ENCODE measurements around the gene EPHA2. TPM values are rescaled to one million over a fixed set of nuclear protein-coding genes. Genes with fewer than 3 reads are reported as not detected.

The EPHA2 gene
- total RNA-seq, 1 donor from 2014 or later: 25.0 TPM

- no peaks in the 10 kb centered on the region for H3K36me3 Mint-ChIP-seq (ENCODE audit: low read depth)
- H3K27ac Mint-ChIP-seq (ENCODE audit: unreplicated experiment): no peak overlapping the region
- peak; percentile 96 for TF ChIP-seq CTCF (conservative IDR thresholded peaks at IDR 0.05)
- H3K27me3 Mint-ChIP-seq (ENCODE audit: low read depth): peaks cover 8% of the 10 kb centered on the region
- H3K9me3 Mint-ChIP-seq: no peaks in the 10 kb centered on the region
- H3K4me3 Mint-ChIP-seq: peak overlapping the region; percentile 71
- peak; percentile 86 for DNase-seq (ENCODE audit: low read depth, low spot score)
- H3K4me1 Mint-ChIP-seq: peaks cover 18% of the 10 kb centered on the region
Measured at GRCh38 chr1:16078925-16079656, 76.8 kb downstream of the EPHA2 start.

- H3K9me3 Mint-ChIP-seq: no peaks in the 10 kb centered on the region
- H3K36me3 Mint-ChIP-seq (ENCODE audit: low read depth): no peaks in the 10 kb centered on the region
- TF ChIP-seq CTCF (conservative IDR thresholded peaks at IDR 0.05): no peak
- H3K4me3 Mint-ChIP-seq: peak overlapping the region; percentile 31
- no peak overlapping the region for H3K27ac Mint-ChIP-seq (ENCODE audit: unreplicated experiment)
- no peak for DNase-seq (ENCODE audit: low read depth, low spot score)
- H3K4me1 Mint-ChIP-seq: peaks cover 23% of the 10 kb centered on the region
- peaks cover 13% of the 10 kb centered on the region for H3K27me3 Mint-ChIP-seq (ENCODE audit: low read depth)
Measured at GRCh38 chr1:16077406-16078245, 78.2 kb downstream of the EPHA2 start.

GRCh38 chr1:16076865-16077238, 79.0 kb downstream of the EPHA2 start:
- peaks cover 15% of the 10 kb centered on the region for H3K27me3 Mint-ChIP-seq (ENCODE audit: low read depth)

GRCh38 chr1:16076031-16076864, 79.6 kb downstream of the EPHA2 start:
- DNase-seq (ENCODE audit: low read depth, low spot score): no peak
- TF ChIP-seq CTCF (conservative IDR thresholded peaks at IDR 0.05): no peak
- no peaks in the 10 kb centered on the region for H3K36me3 Mint-ChIP-seq (ENCODE audit: low read depth)
- H3K27ac Mint-ChIP-seq (ENCODE audit: unreplicated experiment): no peak overlapping the region
- peaks cover 23% of the 10 kb centered on the region for H3K4me1 Mint-ChIP-seq
- no peaks in the 10 kb centered on the region for H3K9me3 Mint-ChIP-seq
- H3K27me3 Mint-ChIP-seq (ENCODE audit: low read depth): peaks cover 15% of the 10 kb centered on the region
- H3K4me3 Mint-ChIP-seq: no peak overlapping the region

More at GRCh38 chr1:16076865-16077238, 79.0 kb downstream of the EPHA2 start:
- no peak for DNase-seq (ENCODE audit: low read depth, low spot score)
- Mint-ChIP-seq H3K27ac (ENCODE audit: unreplicated experiment) (no peak overlapping the region), H3K4me3 (no peak overlapping the region), H3K4me1 (peaks cover 23% of the 10 kb centered on the region), H3K9me3 (no peaks in the 10 kb centered on the region), H3K36me3 (ENCODE audit: low read depth) (no peaks in the 10 kb centered on the region)
- no peak for TF ChIP-seq CTCF (conservative IDR thresholded peaks at IDR 0.05)

- peak overlapping the region; percentile 38 for H3K4me3 Mint-ChIP-seq
- DNase-seq (ENCODE audit: low read depth, low spot score): no peak
- H3K9me3 Mint-ChIP-seq: no peaks in the 10 kb centered on the region
- H3K27me3 Mint-ChIP-seq (ENCODE audit: low read depth): peaks cover 15% of the 10 kb centered on the region
- H3K4me1 Mint-ChIP-seq: peaks cover 23% of the 10 kb centered on the region
- no peak for TF ChIP-seq CTCF (conservative IDR thresholded peaks at IDR 0.05)
- H3K27ac Mint-ChIP-seq (ENCODE audit: unreplicated experiment): no peak overlapping the region
- H3K36me3 Mint-ChIP-seq (ENCODE audit: low read depth): no peaks in the 10 kb centered on the region
Measured at GRCh38 chr1:16075337-16076030, 80.4 kb downstream of the EPHA2 start.
